Measurements from ENCODE around the gene ARHGAP27.

- TF ChIP-seq CTCF (IDR thresholded peaks at IDR 0.05 in 2 of 3, conservative IDR thresholded peaks at IDR 0.05 in 1 of 3; ENCODE audit: insufficient read depth in 2 of 3, low read depth in 1 of 3, low read length in 3 of 3) (peak; percentile 70 to 75 (median 72)), SRF (CRISPR knock-in tag; IDR thresholded peaks at IDR 0.05) (no peak), KLF1 (tag; IDR thresholded peaks at IDR 0.05) (no peak), ZNF217 (CRISPR knock-in tag; IDR thresholded peaks at IDR 0.05) (no peak), TRIM24 (IDR thresholded peaks at IDR 0.05) (no peak), HDGF (IDR thresholded peaks at IDR 0.05) (no peak), HNRNPUL1 (IDR thresholded peaks at IDR 0.05; ENCODE audit: low read length) (no peak), PTBP1 (IDR thresholded peaks at IDR 0.05; ENCODE audit: low read depth, low read length) (no peak), ATF3 (IDR thresholded peaks at IDR 0.05) (no peak), ATF3 (CRISPR knock-in tag; conservative IDR thresholded peaks at IDR 0.05) (no peak)
These were observed 7.3 kb downstream of the ARHGAP27 start for GRCh38 chr17:45425125-45425983.
